K562 (cell line): Measurements from ENCODE around the gene BGN.

ENCODE experiments used
- CTCF ChIP-seq, 3 experiments: IDR thresholded peaks in 2 of 3; conservative IDR thresholded peaks in 1 of 3; 2 replicates each; pipeline ENCODE4 v1.5.1; 2011 to 2012; ENCODE audit warnings: low read length in 3 of 3, mild to moderate bottlenecking in 3 of 3, control low read depth in 2 of 3, improper control_type of control experiment in 1 of 3, inconsistent platforms in 1 of 3, low read depth in 1 of 3, mixed read lengths in 1 of 3, moderate library complexity in 1 of 3; ENCODE audit not compliant: insufficient read depth in 2 of 3
- PHF20 ChIP-seq: fragments of 450-650 bp; IDR thresholded peaks from 2 replicates; pipeline ENCODE4 v1.6.1; 2018; ENCODE audit not compliant: partially characterized antibody
- ZNF354B ChIP-seq: fragments of 250-450 bp; sonication (Bioruptor Pico); IDR thresholded peaks from 2 replicates; pipeline ENCODE4 v1.4.0; 2020
- ZNF75A ChIP-seq: fragments of 450-650 bp; formaldehyde crosslinking; IDR thresholded peaks from 2 replicates; pipeline ENCODE4 v1.4.0; 2020; ENCODE audit warnings: mild to moderate bottlenecking
- TF ChIP-seq, protein P1 (sequence below): fragments of 450-650 bp; IDR thresholded peaks from 2 replicates; pipeline ENCODE4 v1.6.1; 2018; ENCODE audit not compliant: partially characterized antibody

DNA sequence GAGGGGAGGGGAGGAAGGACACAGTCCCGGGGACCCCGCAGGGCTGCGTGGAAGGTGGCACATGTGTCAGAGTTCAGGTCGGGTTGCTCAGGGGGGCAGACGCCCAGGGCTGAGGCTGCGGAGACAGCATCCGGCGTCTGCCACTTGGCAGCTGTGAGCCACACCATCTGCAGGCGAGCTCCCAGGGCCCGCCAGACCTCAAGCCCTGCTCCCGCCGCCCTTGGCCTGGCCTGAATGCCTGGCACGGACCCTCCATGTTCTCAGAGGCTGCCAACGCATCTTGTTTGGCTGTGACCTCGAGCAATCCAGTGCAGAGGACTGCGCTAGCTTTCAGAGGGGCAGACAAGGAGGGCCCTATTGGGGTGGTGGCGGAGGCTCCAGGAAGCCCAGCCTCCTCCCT is 5.1 kb downstream of the BGN start:
- no peak for TF ChIP-seq CTCF (IDR thresholded peaks at IDR 0.05 in 2 of 3, conservative IDR thresholded peaks at IDR 0.05 in 1 of 3; ENCODE audit: insufficient read depth in 2 of 3, low read depth in 1 of 3, low read length in 3 of 3)
- TF ChIP-seq ZNF354B (CRISPR knock-in tag), result no peak
- no peak for TF ChIP-seq PHF20
- TF ChIP-seq ZNF75A (CRISPR knock-in tag), result no peak
- TF ChIP-seq, protein P1, sequence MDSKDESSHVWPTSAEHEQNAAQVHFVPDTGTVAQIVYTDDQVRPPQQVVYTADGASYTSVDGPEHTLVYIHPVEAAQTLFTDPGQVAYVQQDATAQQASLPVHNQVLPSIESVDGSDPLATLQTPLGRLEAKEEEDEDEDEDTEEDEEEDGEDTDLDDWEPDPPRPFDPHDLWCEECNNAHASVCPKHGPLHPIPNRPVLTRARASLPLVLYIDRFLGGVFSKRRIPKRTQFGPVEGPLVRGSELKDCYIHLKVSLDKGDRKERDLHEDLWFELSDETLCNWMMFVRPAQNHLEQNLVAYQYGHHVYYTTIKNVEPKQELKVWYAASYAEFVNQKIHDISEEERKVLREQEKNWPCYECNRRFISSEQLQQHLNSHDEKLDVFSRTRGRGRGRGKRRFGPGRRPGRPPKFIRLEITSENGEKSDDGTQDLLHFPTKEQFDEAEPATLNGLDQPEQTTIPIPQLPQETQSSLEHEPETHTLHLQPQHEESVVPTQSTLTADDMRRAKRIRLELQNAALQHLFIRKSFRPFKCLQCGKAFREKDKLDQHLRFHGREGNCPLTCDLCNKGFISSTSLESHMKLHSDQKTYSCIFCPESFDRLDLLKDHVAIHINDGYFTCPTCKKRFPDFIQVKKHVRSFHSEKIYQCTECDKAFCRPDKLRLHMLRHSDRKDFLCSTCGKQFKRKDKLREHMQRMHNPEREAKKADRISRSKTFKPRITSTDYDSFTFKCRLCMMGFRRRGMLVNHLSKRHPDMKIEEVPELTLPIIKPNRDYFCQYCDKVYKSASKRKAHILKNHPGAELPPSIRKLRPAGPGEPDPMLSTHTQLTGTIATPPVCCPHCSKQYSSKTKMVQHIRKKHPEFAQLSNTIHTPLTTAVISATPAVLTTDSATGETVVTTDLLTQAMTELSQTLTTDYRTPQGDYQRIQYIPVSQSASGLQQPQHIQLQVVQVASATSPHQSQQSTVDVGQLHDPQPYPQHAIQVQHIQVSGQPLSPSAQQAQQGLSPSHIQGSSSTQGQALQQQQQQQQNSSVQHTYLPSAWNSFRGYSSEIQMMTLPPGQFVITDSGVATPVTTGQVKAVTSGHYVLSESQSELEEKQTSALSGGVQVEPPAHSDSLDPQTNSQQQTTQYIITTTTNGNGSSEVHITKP, result no peak
